OCI-LY3 (cell line): ENCODE data around the gene PAK4.

Experiments
- H2AFZ ChIP-seq: fragments of 200-600, 300-600 bp; shearing (Covaris generic); 2 replicates; pipeline ENCODE4 v1.6.0; 2014; ENCODE audit warnings: antibody characterized with exemption, low read depth, low read length
- H3K27ac ChIP-seq: fragments of 200-600, 300-600 bp; sonication (generic); 2 replicates; pipeline ENCODE4 v1.5.1; 2014; ENCODE audit warnings: mild to moderate bottlenecking, low read length, moderate library complexity, mixed read lengths
- H3K27me3 ChIP-seq: fragments of 200-600, 300-600 bp; sonication (generic); 2 replicates; pipeline ENCODE4 v1.6.1; 2014; ENCODE audit warnings: low read depth, low read length, mixed read lengths
- H3K36me3 ChIP-seq: fragments of 200-600, 300-600 bp; sonication (generic); replicated peaks from 2 replicates; pipeline ENCODE3; 2014; ENCODE audit warnings: low read depth, low read length, mixed read lengths
- H3K4me1 ChIP-seq: fragments of 300-600, 200-600 bp; sonication (generic); 2 replicates; pipeline ENCODE4 v1.6.1; 2014; ENCODE audit warnings: low read length, mixed read lengths
- H3K4me2 ChIP-seq: fragments of 200-600, 300-600 bp; sonication (generic); 2 replicates; pipeline ENCODE4 v1.6.1; 2014; ENCODE audit warnings: low read length, mixed read lengths
- H3K4me3 ChIP-seq: fragments of 300-600, 200-600 bp; sonication (generic); 2 replicates; pipeline ENCODE4 v1.5.1; 2014; ENCODE audit warnings: antibody characterized with exemption, mild to moderate bottlenecking, low read length, moderate library complexity
- H3K79me2 ChIP-seq: fragments of 300-600, 200-600 bp; shearing (Covaris generic); 2 replicates; pipeline ENCODE4 v1.6.1; 2014; ENCODE audit warnings: mild to moderate bottlenecking, low read length, mixed read lengths
- H3K9ac ChIP-seq: fragments of 300-600, 200-600 bp; shearing (Covaris generic); 2 replicates; pipeline ENCODE4 v1.6.0; 2014; ENCODE audit warnings: mild to moderate bottlenecking, low read length, moderate library complexity
- H3K9me3 ChIP-seq: fragments of 200-600, 300-600 bp; shearing (Covaris generic); 2 replicates; pipeline ENCODE4 v1.6.1; 2014; ENCODE audit warnings: low read length, mixed read lengths; ENCODE audit not compliant: insufficient read depth
- H4K20me1 ChIP-seq: fragments of 200-600, 300-600 bp; sonication (generic); 2 replicates; pipeline ENCODE4 v1.6.1; 2016; ENCODE audit warnings: low read length, mixed read lengths; ENCODE audit not compliant: insufficient read depth
- CTCF ChIP-seq: fragments of 200-600, 300-600 bp; sonication (generic); IDR thresholded peaks from 2 replicates; pipeline ENCODE4 v1.5.1; 2014; ENCODE audit warnings: antibody characterized with exemption, low read length, low read depth
- EZH2phosphoT487 ChIP-seq: fragments of 200-600 bp; shearing (Covaris generic); IDR thresholded peaks from 2 replicates; pipeline ENCODE4 v1.6.1; 2018; ENCODE audit warnings: antibody characterized with exemption, mixed run types, low read depth

PAK4 gene

GRCh38 chr19:39125554-39126311, at the start of gene PAK4:
Gene PAK4, plus strand, starts transcription at chr19:39125786. Its CDS starts 43,768 bp downstream, at chr19:39169554.
- Histone ChIP-seq H3K4me1 (peaks cover 12% of the 10 kb centered on the region), H3K27ac (peak within 1 kb of the TSS; percentile 64), H3K4me3 (peak within 1 kb of the TSS; percentile 87), H3K9me3 (no peaks in the 10 kb centered on the region), H3K9ac (peak within 1 kb of the TSS; percentile 86), H4K20me1 (0 out of 2 replicates have a peak, but pooled peaks cover 3% of the 10 kb centered on the region), H3K4me2 (peak within 1 kb of the TSS; percentile 96), H3K79me2 (peaks cover 39% of the 10 kb centered on the region), H3K36me3 (no peaks in the 10 kb centered on the region), H2AFZ (peak within 1 kb of the TSS; percentile 91), H3K27me3 (no peaks in the 10 kb centered on the region)
- TF ChIP-seq EZH2phosphoT487 = no peak
- TF ChIP-seq CTCF = no peak

GRCh38 chr19:39077323-39077722, 48.3 kb upstream of the PAK4 start:
- Histone ChIP-seq H3K36me3 (no peaks in the 10 kb centered on the region), H3K4me1 (peaks cover 4% of the 10 kb centered on the region; the same call in 1 of the 2 replicates), H3K27me3 (peaks cover 9% of the 10 kb centered on the region; the same call in 1 of the 2 replicates), H3K79me2 (no peaks in the 10 kb centered on the region), H3K4me3 (no peak overlapping the region), H2AFZ (no peak overlapping the region), H3K27ac (no peak overlapping the region), H3K9me3 (no peaks in the 10 kb centered on the region), H3K9ac (no peak overlapping the region), H4K20me1 (no peaks in the 10 kb centered on the region), H3K4me2 (no peak overlapping the region)
- TF ChIP-seq CTCF (no peak), EZH2phosphoT487 (no peak)

GRCh38 chr19:39078436-39079200, 47.0 kb upstream of the PAK4 start:
- H3K9ac ChIP-seq = no peak overlapping the region
- TF ChIP-seq EZH2phosphoT487 (no peak), CTCF (no peak)
- peaks cover 4% of the 10 kb centered on the region; the same call in 1 of the 2 replicates for H3K4me1 ChIP-seq
- no peaks in the 10 kb centered on the region for H4K20me1 ChIP-seq
- H3K27ac ChIP-seq = no peak overlapping the region
- H3K79me2 ChIP-seq = no peaks in the 10 kb centered on the region
- H3K4me2 ChIP-seq = no peak overlapping the region
- H3K27me3 ChIP-seq = peaks cover 9% of the 10 kb centered on the region; the same call in 1 of the 2 replicates
- H3K4me3 ChIP-seq = no peak overlapping the region
- H3K9me3 ChIP-seq = no peaks in the 10 kb centered on the region
- H3K36me3 ChIP-seq = no peaks in the 10 kb centered on the region
- H2AFZ ChIP-seq = no peak overlapping the region

GRCh38 chr19:39080431-39080830, 45.2 kb upstream of the PAK4 start:
- H3K27me3 ChIP-seq = peaks cover 13% of the 10 kb centered on the region
- H3K9me3 ChIP-seq = no peaks in the 10 kb centered on the region
- no peaks in the 10 kb centered on the region for H3K79me2 ChIP-seq
- no peaks in the 10 kb centered on the region for H3K36me3 ChIP-seq
- H3K4me2 ChIP-seq = no peak overlapping the region
- H3K27ac ChIP-seq = no peak overlapping the region
- H3K4me3 ChIP-seq = no peak overlapping the region
- TF ChIP-seq CTCF (no peak), EZH2phosphoT487 (no peak)
- H3K4me1 ChIP-seq = peaks cover 4% of the 10 kb centered on the region; the same call in 1 of the 2 replicates
- no peaks in the 10 kb centered on the region for H4K20me1 ChIP-seq
- H3K9ac ChIP-seq = no peak overlapping the region
- H2AFZ ChIP-seq = no peak overlapping the region
